GM12891 (cell line): ENCODE data around the gene FHIP2A.
A peak's percentile ranks its signal among the peaks of the same experiment; 100 is the strongest.

Experiments used
- DNase-seq: peaks from one replicate; pipeline ENCODE4 v3.0.0; 2011; ENCODE audit warnings: low spot score; ENCODE audit not compliant: insufficient read length
- FAIRE-seq: peaks from 2 replicates; lab custom pipeline; 2011; peaks lifted over from hg19 to GRCh38; lab: Jason Lieb, UNC
- PAX5 ChIP-seq: IDR thresholded peaks from 2 replicates; pipeline ENCODE4 v1.6.1; 2011; ENCODE audit warnings: low read length, moderate library complexity, mild to moderate bottlenecking; ENCODE audit not compliant: insufficient read depth, severe bottlenecking
- POLR2A ChIP-seq: IDR thresholded peaks from 2 replicates; pipeline ENCODE4 v1.6.1; 2011; ENCODE audit warnings: low read depth, low read length, control low read depth
- POLR2AphosphoS5 ChIP-seq: IDR thresholded peaks from 2 replicates; pipeline ENCODE4 v1.6.1; 2011; ENCODE audit warnings: low read depth, low read length, control low read depth
- POU2F2 ChIP-seq: IDR thresholded peaks from 2 replicates; pipeline ENCODE4 v1.6.1; 2011; ENCODE audit warnings: low read depth, mild to moderate bottlenecking, control low read depth, low read length, moderate library complexity
- SPI1 ChIP-seq: IDR thresholded peaks from 2 replicates; pipeline ENCODE4 v1.6.1; 2011; ENCODE audit warnings: low read depth, low read length, control low read depth
- TAF1 ChIP-seq: IDR thresholded peaks from 2 replicates; pipeline ENCODE4 v1.6.1; 2011; ENCODE audit warnings: low read depth, low read length, control low read depth

Gene FHIP2A

GRCh38 chr10:114791768-114792167 lies 29.8 kb upstream of the FHIP2A start:
- FAIRE-seq = no peak
- TF ChIP-seq SPI1 = no peak
- no peak for TF ChIP-seq POLR2A
- TF ChIP-seq POLR2AphosphoS5 = no peak
- no peak for TF ChIP-seq TAF1
- TF ChIP-seq PAX5 = no peak
- TF ChIP-seq POU2F2 = no peak
- no peak for DNase-seq

GRCh38 chr10:114795039-114795438 lies 26.5 kb upstream of the FHIP2A start:
- TF ChIP-seq POLR2AphosphoS5 (no peak), TAF1 (no peak), PAX5 (no peak), POU2F2 (no peak), SPI1 (no peak), POLR2A (no peak)
- DNase-seq = no peak
- FAIRE-seq = no peak

GRCh38 chr10:114800361-114800760 lies 21.2 kb upstream of the FHIP2A start:
- TF ChIP-seq TAF1 (no peak), POLR2AphosphoS5 (no peak), PAX5 (no peak), POU2F2 (no peak)
- FAIRE-seq (no peak), DNase-seq (no peak)

- TF ChIP-seq POLR2A = no peak
- no peak for TF ChIP-seq TAF1
- no peak for TF ChIP-seq SPI1
- no peak for TF ChIP-seq PAX5
- no peak for TF ChIP-seq POLR2AphosphoS5
- TF ChIP-seq POU2F2 = no peak
- FAIRE-seq (peak; percentile 93), DNase-seq (peak; percentile 19)
These were observed 20.2 kb upstream of the FHIP2A start for GRCh38 chr10:114801411-114801813.

- DNase-seq = no peak
- FAIRE-seq = no peak
- TF ChIP-seq POLR2AphosphoS5 = no peak
- no peak for TF ChIP-seq TAF1
- no peak for TF ChIP-seq PAX5
- no peak for TF ChIP-seq SPI1
- no peak for TF ChIP-seq POLR2A
- no peak for TF ChIP-seq POU2F2
These were observed 19.4 kb upstream of the FHIP2A start for GRCh38 chr10:114802177-114802576.

- peak; percentile 61 for FAIRE-seq
These were observed 14.8 kb upstream of the FHIP2A start for GRCh38 chr10:114806562-114807391.

GRCh38 chr10:114808982-114809381 lies 12.6 kb upstream of the FHIP2A start:
- no peak for TF ChIP-seq PAX5
- TF ChIP-seq POLR2A = no peak
- no peak for TF ChIP-seq POU2F2
- TF ChIP-seq TAF1 = no peak
- TF ChIP-seq POLR2AphosphoS5 = no peak
- no peak for TF ChIP-seq SPI1
- DNase-seq (no peak), FAIRE-seq (no peak)

More at GRCh38 chr10:114806562-114807391, 14.8 kb upstream of the FHIP2A start:
- TF ChIP-seq POLR2A = no peak
- DNase-seq = no peak

- DNase-seq = peak; percentile 55
- TF ChIP-seq POLR2A (no peak), SPI1 (no peak), POLR2AphosphoS5 (no peak), PAX5 (no peak), TAF1 (no peak), POU2F2 (no peak)
These were observed 10.7 kb upstream of the FHIP2A start for GRCh38 chr10:114810926-114811325.

GRCh38 chr10:114811862-114812261 lies 9.7 kb upstream of the FHIP2A start:
- DNase-seq (no peak), FAIRE-seq (peak; percentile 72)
- no peak for TF ChIP-seq POU2F2
- TF ChIP-seq PAX5 = no peak
- no peak for TF ChIP-seq TAF1
- TF ChIP-seq POLR2AphosphoS5 = no peak
- no peak for TF ChIP-seq SPI1
- no peak for TF ChIP-seq POLR2A

More at GRCh38 chr10:114810926-114811325, 10.7 kb upstream of the FHIP2A start:
- peak; percentile 93 for FAIRE-seq

GRCh38 chr10:114815791-114816190 lies 5.8 kb upstream of the FHIP2A start:
- TF ChIP-seq POU2F2 (no peak), TAF1 (no peak), PAX5 (no peak), POLR2AphosphoS5 (no peak), SPI1 (no peak), POLR2A (no peak)
- DNase-seq (no peak), FAIRE-seq (no peak)
